ENCODE data around the gene CD37. TPM values are rescaled to one million over a fixed set of nuclear protein-coding genes. Genes with fewer than 3 reads are reported as not detected.

Gene CD37
- total RNA-seq, 1 donor from 2014 or later = not detected

GRCh38 chr19:49333418-49333805, 1.8 kb upstream of the CD37 start:
- no peak for DNase-seq (ENCODE audit: extremely low spot score, unreplicated experiment)
- Mint-ChIP-seq H3K27me3 (ENCODE audit: unreplicated experiment) (no peaks in the 10 kb centered on the region), H3K4me1 (ENCODE audit: unreplicated experiment) (peaks cover 5% of the 10 kb centered on the region), H3K36me3 (ENCODE audit: unreplicated experiment) (peaks cover 14% of the 10 kb centered on the region), H3K9me3 (ENCODE audit: unreplicated experiment) (no peaks in the 10 kb centered on the region), H3K4me3 (ENCODE audit: unreplicated experiment) (no peak overlapping the region), H3K27ac (ENCODE audit: unreplicated experiment) (peak overlapping the region; percentile 32)
- TF ChIP-seq CTCF (IDR thresholded peaks at IDR 0.05) = no peak

- Mint-ChIP-seq H3K27me3 (ENCODE audit: unreplicated experiment) (no peaks in the 10 kb centered on the region), H3K36me3 (ENCODE audit: unreplicated experiment) (peaks cover 14% of the 10 kb centered on the region), H3K4me1 (ENCODE audit: unreplicated experiment) (peaks cover 5% of the 10 kb centered on the region), H3K4me3 (ENCODE audit: unreplicated experiment) (no peak overlapping the region), H3K9me3 (ENCODE audit: unreplicated experiment) (no peaks in the 10 kb centered on the region), H3K27ac (ENCODE audit: unreplicated experiment) (no peak overlapping the region)
- no peak for DNase-seq (ENCODE audit: extremely low spot score, unreplicated experiment)
- no peak for TF ChIP-seq CTCF (IDR thresholded peaks at IDR 0.05)
Observed at GRCh38 chr19:49333811-49334288, 1.4 kb upstream of the CD37 start.

- TF ChIP-seq CTCF (IDR thresholded peaks at IDR 0.05) = no peak
- no peak for DNase-seq (ENCODE audit: extremely low spot score, unreplicated experiment)
- Mint-ChIP-seq H3K27ac (ENCODE audit: unreplicated experiment) (peak overlapping the region; percentile 34), H3K36me3 (ENCODE audit: unreplicated experiment) (peaks cover 15% of the 10 kb centered on the region), H3K9me3 (ENCODE audit: unreplicated experiment) (no peaks in the 10 kb centered on the region), H3K27me3 (ENCODE audit: unreplicated experiment) (no peaks in the 10 kb centered on the region), H3K4me1 (ENCODE audit: unreplicated experiment) (peaks cover 8% of the 10 kb centered on the region), H3K4me3 (ENCODE audit: unreplicated experiment) (no peak overlapping the region)
Observed at GRCh38 chr19:49335784-49336481, 727 bp downstream of the CD37 start.

- no peak for TF ChIP-seq CTCF (IDR thresholded peaks at IDR 0.05)
- Mint-ChIP-seq H3K36me3 (ENCODE audit: unreplicated experiment) (peaks cover 18% of the 10 kb centered on the region), H3K27me3 (ENCODE audit: unreplicated experiment) (no peaks in the 10 kb centered on the region), H3K9me3 (ENCODE audit: unreplicated experiment) (no peaks in the 10 kb centered on the region), H3K4me1 (ENCODE audit: unreplicated experiment) (peaks cover 8% of the 10 kb centered on the region), H3K27ac (ENCODE audit: unreplicated experiment) (no peak overlapping the region), H3K4me3 (ENCODE audit: unreplicated experiment) (no peak overlapping the region)
- DNase-seq (ENCODE audit: extremely low spot score, unreplicated experiment) = no peak
Observed at GRCh38 chr19:49336482-49337266, 1.5 kb downstream of the CD37 start.

Measured in osteocyte (in vitro differentiated cells).